ENCODE measurements around the gene PLCH2.

Gene PLCH2

DNA sequence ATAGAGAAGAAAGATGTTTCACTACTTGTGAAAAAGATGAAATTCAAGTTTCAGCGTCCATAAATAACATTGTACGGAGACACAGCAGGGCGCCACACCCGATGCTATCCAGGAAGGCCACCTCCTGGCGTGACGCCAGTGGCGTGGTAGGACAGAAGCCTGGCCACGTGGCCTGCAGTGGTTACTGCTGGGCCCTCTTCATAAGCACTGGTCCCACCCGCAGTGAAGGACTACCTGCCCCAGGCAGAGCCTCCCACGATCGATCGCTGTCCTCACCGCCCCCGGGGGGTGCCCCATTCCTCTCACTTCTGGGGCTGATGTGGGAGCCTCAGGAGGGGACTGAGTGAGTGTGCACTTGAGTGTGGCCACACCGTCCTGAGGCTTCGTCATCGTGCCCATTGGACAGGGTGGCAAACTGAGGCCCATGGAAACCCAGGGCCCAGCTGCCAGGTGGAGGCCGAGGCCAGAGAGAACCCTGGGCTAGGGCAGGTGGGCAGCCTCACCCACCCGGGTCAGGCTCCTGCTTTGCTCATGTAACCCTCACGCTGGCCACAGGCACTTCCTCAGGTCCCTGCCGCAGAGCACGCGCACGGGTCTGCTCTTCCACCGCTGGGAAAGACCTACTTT, 65.6 kb downstream of the PLCH2 start:
- no peaks in the 10 kb centered on the region for H3K27me3 ChIP-seq (ENCODE audit: insufficient read depth, low read length, poor library complexity, severe bottlenecking)
- H3K9me2 ChIP-seq (replicated peaks; ENCODE audit: low read depth, low read length): no peaks in the 10 kb centered on the region
- H3K79me2 ChIP-seq (ENCODE audit: insufficient read depth, low read length): no peaks in the 10 kb centered on the region
- peaks cover 11% of the 10 kb centered on the region for H3K4me1 ChIP-seq (ENCODE audit: insufficient read depth, low read length, poor library complexity, severe bottlenecking)
- H3K9ac ChIP-seq (ENCODE audit: low read depth, low read length, poor library complexity, severe bottlenecking): no peak overlapping the region
- H3K4me3 ChIP-seq (ENCODE audit: low read length, poor library complexity, severe bottlenecking): no peak overlapping the region
- H3K9me3 ChIP-seq (ENCODE audit: insufficient read depth, low read depth, low read length): no peaks in the 10 kb centered on the region
- no peaks in the 10 kb centered on the region for H3F3A ChIP-seq (ENCODE audit: low read depth)
- no peak overlapping the region for H2AFZ ChIP-seq (ENCODE audit: low read length)
- H3K36me3 ChIP-seq (ENCODE audit: insufficient read depth, low read length): no peaks in the 10 kb centered on the region
- no peak overlapping the region for H3K4me2 ChIP-seq (ENCODE audit: low read depth, low read length, poor library complexity, severe bottlenecking)
- no peaks in the 10 kb centered on the region for H4K20me1 ChIP-seq (ENCODE audit: insufficient read depth, low read length, poor library complexity, severe bottlenecking)
- no peak for TF ChIP-seq EZH2phosphoT487 (IDR thresholded peaks at IDR 0.05; ENCODE audit: borderline replicate concordance)
- TF ChIP-seq, protein P1, sequence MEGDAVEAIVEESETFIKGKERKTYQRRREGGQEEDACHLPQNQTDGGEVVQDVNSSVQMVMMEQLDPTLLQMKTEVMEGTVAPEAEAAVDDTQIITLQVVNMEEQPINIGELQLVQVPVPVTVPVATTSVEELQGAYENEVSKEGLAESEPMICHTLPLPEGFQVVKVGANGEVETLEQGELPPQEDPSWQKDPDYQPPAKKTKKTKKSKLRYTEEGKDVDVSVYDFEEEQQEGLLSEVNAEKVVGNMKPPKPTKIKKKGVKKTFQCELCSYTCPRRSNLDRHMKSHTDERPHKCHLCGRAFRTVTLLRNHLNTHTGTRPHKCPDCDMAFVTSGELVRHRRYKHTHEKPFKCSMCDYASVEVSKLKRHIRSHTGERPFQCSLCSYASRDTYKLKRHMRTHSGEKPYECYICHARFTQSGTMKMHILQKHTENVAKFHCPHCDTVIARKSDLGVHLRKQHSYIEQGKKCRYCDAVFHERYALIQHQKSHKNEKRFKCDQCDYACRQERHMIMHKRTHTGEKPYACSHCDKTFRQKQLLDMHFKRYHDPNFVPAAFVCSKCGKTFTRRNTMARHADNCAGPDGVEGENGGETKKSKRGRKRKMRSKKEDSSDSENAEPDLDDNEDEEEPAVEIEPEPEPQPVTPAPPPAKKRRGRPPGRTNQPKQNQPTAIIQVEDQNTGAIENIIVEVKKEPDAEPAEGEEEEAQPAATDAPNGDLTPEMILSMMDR (conservative IDR thresholded peaks at IDR 0.05; ENCODE audit: low read length): no peak

DNA sequence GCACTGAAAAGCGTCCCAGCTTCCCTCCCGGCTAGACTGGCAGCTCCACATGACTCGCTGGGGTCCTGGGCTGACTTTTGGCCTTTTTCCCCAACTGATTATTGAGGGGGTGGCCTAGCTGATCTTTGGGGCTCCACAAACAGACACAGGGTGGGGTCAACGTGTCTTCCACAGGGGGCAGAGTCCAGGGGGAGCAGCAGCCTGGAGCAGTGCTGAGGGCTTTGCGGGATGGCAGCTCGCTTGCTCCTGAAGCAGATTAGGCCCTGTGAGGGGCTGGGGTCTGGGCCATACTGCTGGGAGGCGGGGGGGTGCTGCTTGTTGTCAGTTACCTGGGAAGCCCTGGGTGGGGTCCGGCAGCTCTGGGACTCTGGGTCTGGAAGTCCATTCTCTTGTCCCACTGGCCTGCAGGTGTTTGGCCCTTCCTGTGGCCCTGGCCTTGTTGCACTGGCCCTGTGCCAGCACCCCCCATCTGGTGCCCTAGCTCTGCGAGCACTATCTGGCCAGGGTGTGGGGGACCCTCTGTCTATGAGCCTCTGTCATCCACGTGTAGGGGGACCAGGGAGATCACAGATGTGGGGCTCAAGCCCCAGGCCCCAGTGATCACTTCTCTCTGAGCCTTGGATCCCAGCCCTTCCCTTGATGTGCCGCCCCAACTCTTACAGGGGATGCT, 66.3 kb downstream of the PLCH2 start:
- no peaks in the 10 kb centered on the region for H4K20me1 ChIP-seq (ENCODE audit: insufficient read depth, low read length, poor library complexity, severe bottlenecking)

DNA sequence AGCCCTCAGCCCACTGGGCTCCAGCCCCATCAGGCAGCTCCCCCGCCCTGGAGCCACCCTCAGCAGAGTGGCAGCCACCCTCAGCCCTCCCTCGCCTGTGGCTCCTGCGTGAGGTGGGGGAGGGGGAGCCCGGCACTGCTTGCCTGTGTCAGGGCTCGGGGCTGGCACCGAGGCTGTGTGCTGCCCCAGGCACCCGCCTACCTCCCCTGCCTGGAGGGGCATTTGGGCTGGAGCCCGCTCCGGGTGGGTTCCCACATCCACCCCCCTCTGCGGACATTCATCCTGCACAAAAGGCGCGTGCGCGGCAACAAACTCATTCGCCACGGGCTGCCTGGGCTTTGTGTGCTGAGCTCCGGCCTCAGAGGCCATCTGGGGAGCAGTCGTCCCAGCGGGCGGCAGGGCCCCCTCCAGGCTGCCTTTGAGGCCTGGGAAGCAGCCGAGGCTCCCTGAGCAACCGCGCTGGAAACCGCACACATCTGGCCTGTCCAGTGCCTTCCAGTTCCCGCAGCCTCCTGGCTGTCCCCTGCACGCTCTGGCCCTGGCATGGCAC, 67.5 kb downstream of the PLCH2 start:
- Histone ChIP-seq H3K79me2 (ENCODE audit: insufficient read depth, low read length) (peaks cover 8% of the 10 kb centered on the region; the same call in 1 of the 2 replicates), H3K9ac (ENCODE audit: low read depth, low read length, poor library complexity, severe bottlenecking) (no peak overlapping the region), H3K36me3 (ENCODE audit: insufficient read depth, low read length) (no peaks in the 10 kb centered on the region), H3K27me3 (ENCODE audit: insufficient read depth, low read length, poor library complexity, severe bottlenecking) (no peaks in the 10 kb centered on the region), H3K9me2 (replicated peaks; ENCODE audit: low read depth, low read length) (no peaks in the 10 kb centered on the region), H3K9me3 (ENCODE audit: insufficient read depth, low read depth, low read length) (no peaks in the 10 kb centered on the region), H3F3A (ENCODE audit: low read depth) (no peaks in the 10 kb centered on the region), H3K4me3 (ENCODE audit: low read length, poor library complexity, severe bottlenecking) (no peak overlapping the region), H3K4me2 (ENCODE audit: low read depth, low read length, poor library complexity, severe bottlenecking) (no peak overlapping the region), H4K20me1 (ENCODE audit: insufficient read depth, low read length, poor library complexity, severe bottlenecking) (no peaks in the 10 kb centered on the region), H3K4me1 (ENCODE audit: insufficient read depth, low read length, poor library complexity, severe bottlenecking) (peaks cover 22% of the 10 kb centered on the region), H2AFZ (ENCODE audit: low read length) (no peak overlapping the region)
- TF ChIP-seq, protein P1 (conservative IDR thresholded peaks at IDR 0.05; ENCODE audit: low read length): no peak
- no peak for TF ChIP-seq EZH2phosphoT487 (IDR thresholded peaks at IDR 0.05; ENCODE audit: borderline replicate concordance)

More for the DNA sequence above, 66.3 kb downstream of the PLCH2 start:
- Histone ChIP-seq H3K36me3 (ENCODE audit: insufficient read depth, low read length) (no peaks in the 10 kb centered on the region), H3K4me1 (ENCODE audit: insufficient read depth, low read length, poor library complexity, severe bottlenecking) (peaks cover 13% of the 10 kb centered on the region), H3K4me2 (ENCODE audit: low read depth, low read length, poor library complexity, severe bottlenecking) (no peak overlapping the region), H3K9ac (ENCODE audit: low read depth, low read length, poor library complexity, severe bottlenecking) (no peak overlapping the region), H3K4me3 (ENCODE audit: low read length, poor library complexity, severe bottlenecking) (no peak overlapping the region), H3K9me2 (replicated peaks; ENCODE audit: low read depth, low read length) (no peaks in the 10 kb centered on the region), H3F3A (ENCODE audit: low read depth) (no peaks in the 10 kb centered on the region), H3K79me2 (ENCODE audit: insufficient read depth, low read length) (peaks cover 2% of the 10 kb centered on the region; the same call in 1 of the 2 replicates), H3K9me3 (ENCODE audit: insufficient read depth, low read depth, low read length) (no peaks in the 10 kb centered on the region), H2AFZ (ENCODE audit: low read length) (no peak overlapping the region), H3K27me3 (ENCODE audit: insufficient read depth, low read length, poor library complexity, severe bottlenecking) (no peaks in the 10 kb centered on the region)
- no peak for TF ChIP-seq EZH2phosphoT487 (IDR thresholded peaks at IDR 0.05; ENCODE audit: borderline replicate concordance)
- TF ChIP-seq, protein P1 (conservative IDR thresholded peaks at IDR 0.05; ENCODE audit: low read length): no peak
